Neural progenitor cell (in vitro differentiated cells): ENCODE results near the gene HPS6. TPM values are rescaled to one million over a fixed set of nuclear protein-coding genes. Genes with fewer than 3 reads are reported as not detected.
"Not testable (repeated sequence)": the region's sequence is repeated elsewhere in the genome, so short reads cannot be mapped to it uniquely, and the experiment has no call there.

Experiments
- DNase-seq: peaks from one replicate; pipeline ENCODE4 v3.0.0-alpha.2; 2016; ENCODE audit warnings: low spot score
- H2AFZ ChIP-seq: fragments of 200-600 bp; sonication (generic); replicated peaks from 2 replicates; pipeline ENCODE4 v1.6.1; 2016; ENCODE audit warnings: antibody characterized with exemption
- H3F3A ChIP-seq: fragments of 200-600 bp; sonication (generic); 2 replicates; pipeline ENCODE4 v1.6.1; 2016; ENCODE audit warnings: antibody characterized with exemption, low read depth
- H3K27ac ChIP-seq: fragments of 200-600 bp; sonication (generic); 2 replicates; pipeline ENCODE4 v1.5.1; 2016; ENCODE audit warnings: mild to moderate bottlenecking
- H3K27me3 ChIP-seq: fragments of 200-600 bp; sonication (generic); 2 replicates; pipeline ENCODE4 v1.6.1; 2016; ENCODE audit warnings: mild to moderate bottlenecking, moderate library complexity
- H3K36me3 ChIP-seq: fragments of 200-600 bp; sonication (generic); 2 replicates; pipeline ENCODE4 v1.5.1; 2016
- H3K4me1 ChIP-seq: fragments of 200-600 bp; sonication (generic); 2 replicates; pipeline ENCODE4 v1.6.1; 2016; ENCODE audit warnings: mixed run types
- H3K4me2 ChIP-seq: fragments of 200-600 bp; sonication (generic); 2 replicates; pipeline ENCODE4 v1.6.1; 2016
- H3K4me3 ChIP-seq: fragments of 200-600 bp; sonication (generic); 2 replicates; pipeline ENCODE4 v1.5.1; 2016
- H3K79me2 ChIP-seq: fragments of 200-600 bp; sonication (generic); 2 replicates; pipeline ENCODE4 v1.6.1; 2016; ENCODE audit warnings: low read depth
- H3K9ac ChIP-seq: fragments of 200-600 bp; sonication (generic); 2 replicates; pipeline ENCODE4 v1.6.1; 2016
- H3K9me3 ChIP-seq: fragments of 200-600 bp; sonication (generic); 2 replicates; pipeline ENCODE4 v1.5.1; 2016; ENCODE audit warnings: low read depth
- H4K20me1 ChIP-seq: fragments of 200-600 bp; sonication (generic); 2 replicates; pipeline ENCODE4 v1.6.1; 2016; ENCODE audit warnings: low read depth
- H3K27ac Mint-ChIP-seq: 3 replicates; pipeline ENCODE4 v1.8.0; 2021; ENCODE audit warnings: mixed read lengths
- H3K27me3 Mint-ChIP-seq: 2 replicates; pipeline ENCODE4 v1.8.0; 2022; ENCODE audit warnings: low read depth, mild to moderate bottlenecking, inconsistent platforms, moderate library complexity, mixed read lengths; ENCODE audit not compliant: insufficient read depth
- H3K36me3 Mint-ChIP-seq: 3 replicates; pipeline ENCODE4 v1.8.0; 2021; ENCODE audit warnings: mixed read lengths
- H3K4me1 Mint-ChIP-seq: 3 replicates; pipeline ENCODE4 v1.8.0; 2021; ENCODE audit warnings: mixed read lengths
- H3K4me3 Mint-ChIP-seq: 3 replicates; pipeline ENCODE4 v1.8.0; 2021; ENCODE audit warnings: mild to moderate bottlenecking, moderate library complexity, mixed read lengths
- H3K9me3 Mint-ChIP-seq: 3 replicates; pipeline ENCODE4 v1.8.0; 2020; ENCODE audit warnings: mixed read lengths
- CTCF ChIP-seq: fragments of 200-600 bp; sonication (generic); IDR thresholded peaks from 2 replicates; pipeline ENCODE4 v1.5.1; 2017; ENCODE audit warnings: antibody characterized with exemption, mild to moderate bottlenecking
- EZH2 ChIP-seq: fragments of 200-600 bp; sonication (generic); IDR thresholded peaks from 2 replicates; pipeline ENCODE4 v1.6.1; 2017; ENCODE audit warnings: antibody characterized with exemption, mild to moderate bottlenecking, moderate library complexity
- EZH2phosphoT487 ChIP-seq: fragments of 200-600 bp; sonication (generic); IDR thresholded peaks from 2 replicates; pipeline ENCODE4 v1.6.1; 2017; ENCODE audit warnings: antibody characterized with exemption
- total RNA-seq: library from RNA; depleted of rRNA; stranded (reverse); fragments of >200 nt; gene quantifications from 2 replicates; pipeline ENCODE4 v1.2.3, GENCODE V29; 2015; ENCODE audit warnings: low replicate concordance

Gene HPS6
- total RNA-seq, 1 donor from 2014 or later: 7.2 TPM

GRCh38 chr10:102020938-102021337, 44.2 kb upstream of the HPS6 start:
- no peak overlapping the region for H3K4me3 ChIP-seq
- no peaks in the 10 kb centered on the region for H3K27me3 ChIP-seq
- Mint-ChIP-seq H3K36me3 (peaks cover 22% of the 10 kb centered on the region), H3K4me3 (no peak overlapping the region), H3K27ac (no peak overlapping the region), H3K9me3 (peaks cover 2% of the 10 kb centered on the region), H3K4me1 (no peaks in the 10 kb centered on the region), H3K27me3 (peaks cover 2% of the 10 kb centered on the region)
- H3K9ac ChIP-seq: no peak overlapping the region
- no peak overlapping the region for H3K27ac ChIP-seq
- H4K20me1 ChIP-seq: no peaks in the 10 kb centered on the region
- H3K36me3 ChIP-seq: peaks cover 5% of the 10 kb centered on the region
- H3K4me2 ChIP-seq: no peak overlapping the region
- TF ChIP-seq EZH2 (no peak), CTCF (no peak), EZH2phosphoT487 (no peak)
- H3F3A ChIP-seq: no peaks in the 10 kb centered on the region
- H2AFZ ChIP-seq: no peak overlapping the region
- DNase-seq: no peak
- H3K4me1 ChIP-seq: no peaks in the 10 kb centered on the region
- no peaks in the 10 kb centered on the region for H3K9me3 ChIP-seq
- H3K79me2 ChIP-seq: no peaks in the 10 kb centered on the region

- H4K20me1 ChIP-seq: no peaks in the 10 kb centered on the region
- no peaks in the 10 kb centered on the region for H3K79me2 ChIP-seq
- TF ChIP-seq CTCF (no peak), EZH2phosphoT487 (no peak), EZH2 (no peak)
- H3F3A ChIP-seq: no peaks in the 10 kb centered on the region
- H3K36me3 ChIP-seq: peaks cover 18% of the 10 kb centered on the region
- H3K27ac Mint-ChIP-seq: no peak overlapping the region
- no peak overlapping the region for H3K4me2 ChIP-seq
- H3K9me3 Mint-ChIP-seq: peaks cover 2% of the 10 kb centered on the region
- DNase-seq: no peak
- no peaks in the 10 kb centered on the region for H3K4me1 ChIP-seq
- no peak overlapping the region for H3K4me3 ChIP-seq
- no peaks in the 10 kb centered on the region for H3K27me3 ChIP-seq
- no peak overlapping the region for H3K9ac ChIP-seq
- no peak overlapping the region for H2AFZ ChIP-seq
- H3K36me3 Mint-ChIP-seq: peaks cover 24% of the 10 kb centered on the region
- H3K4me1 Mint-ChIP-seq: no peaks in the 10 kb centered on the region
- H3K4me3 Mint-ChIP-seq: no peak overlapping the region
- no peaks in the 10 kb centered on the region for H3K9me3 ChIP-seq
- no peak overlapping the region for H3K27ac ChIP-seq
- peaks cover 2% of the 10 kb centered on the region for H3K27me3 Mint-ChIP-seq
Observed at GRCh38 chr10:102024799-102025198, 40.4 kb upstream of the HPS6 start.

GRCh38 chr10:102027261-102027660, 37.9 kb upstream of the HPS6 start:
- Histone ChIP-seq H3K4me2 (no peak overlapping the region), H3K4me1 (no peaks in the 10 kb centered on the region), H3K27me3 (no peaks in the 10 kb centered on the region), H3K79me2 (no peaks in the 10 kb centered on the region), H3K9ac (no peak overlapping the region), H2AFZ (no peak overlapping the region), H3F3A (no peaks in the 10 kb centered on the region), H4K20me1 (no peaks in the 10 kb centered on the region), H3K27ac (no peak overlapping the region), H3K36me3 (peaks cover 13% of the 10 kb centered on the region), H3K4me3 (no peak overlapping the region), H3K9me3 (no peaks in the 10 kb centered on the region)
- Mint-ChIP-seq H3K4me3 (no peak overlapping the region), H3K36me3 (peaks cover 25% of the 10 kb centered on the region), H3K4me1 (no peaks in the 10 kb centered on the region), H3K9me3 (no peaks in the 10 kb centered on the region), H3K27ac (no peak overlapping the region), H3K27me3 (no peaks in the 10 kb centered on the region)
- TF ChIP-seq CTCF (no peak), EZH2 (no peak), EZH2phosphoT487 (no peak)
- DNase-seq: no peak

GRCh38 chr10:102033787-102034186, 31.4 kb upstream of the HPS6 start:
- DNase-seq: no peak
- H3F3A ChIP-seq: no peaks in the 10 kb centered on the region
- no peaks in the 10 kb centered on the region for H4K20me1 ChIP-seq
- H3K4me3 Mint-ChIP-seq: no peak overlapping the region
- TF ChIP-seq EZH2phosphoT487 (no peak), EZH2 (no peak), CTCF (no peak)
- peaks cover 4% of the 10 kb centered on the region for H3K36me3 ChIP-seq
- H3K4me1 Mint-ChIP-seq: no peaks in the 10 kb centered on the region
- peaks cover 38% of the 10 kb centered on the region for H3K36me3 Mint-ChIP-seq
- H2AFZ ChIP-seq: no peak overlapping the region
- H3K4me3 ChIP-seq: no peak overlapping the region
- no peak overlapping the region for H3K9ac ChIP-seq
- no peak overlapping the region for H3K4me2 ChIP-seq
- H3K27me3 Mint-ChIP-seq: no peaks in the 10 kb centered on the region
- H3K27ac ChIP-seq: no peak overlapping the region
- H3K27ac Mint-ChIP-seq: no peak overlapping the region
- H3K9me3 Mint-ChIP-seq: peaks cover 2% of the 10 kb centered on the region
- H3K9me3 ChIP-seq: no peaks in the 10 kb centered on the region
- no peaks in the 10 kb centered on the region for H3K4me1 ChIP-seq
- H3K79me2 ChIP-seq: no peaks in the 10 kb centered on the region
- H3K27me3 ChIP-seq: no peaks in the 10 kb centered on the region

GRCh38 chr10:102035807-102036206, 29.3 kb upstream of the HPS6 start:
- H3K9me3 Mint-ChIP-seq, H3K36me3 ChIP-seq, H3F3A ChIP-seq, H3K4me1 ChIP-seq, DNase-seq, H3K27me3 ChIP-seq, H3K9ac ChIP-seq, H2AFZ ChIP-seq, H3K27ac ChIP-seq, H3K9me3 ChIP-seq, H3K4me1 Mint-ChIP-seq, H3K27me3 Mint-ChIP-seq, H3K4me3 ChIP-seq, H3K4me3 Mint-ChIP-seq, H3K4me2 ChIP-seq, H3K27ac Mint-ChIP-seq: not testable (repeated sequence)
- peaks cover 14% of the 10 kb centered on the region for H3K79me2 ChIP-seq
- peaks cover 13% of the 10 kb centered on the region for H4K20me1 ChIP-seq
- H3K36me3 Mint-ChIP-seq: peaks cover 38% of the 10 kb centered on the region
